Gastroesophageal sphincter (tissue), 3 donors: ENCODE data around the gene PSORS1C1.
"Not testable (repeated sequence)": the region's sequence is repeated elsewhere in the genome, so short reads cannot be mapped to it uniquely, and the experiment has no call there.

Source experiments
- CTCF ChIP-seq, 4 experiments: fragments of 200-600 bp in 2 of 4; fragments of 450-650 bp in 2 of 4; sonication (generic) in 1 of 4; IDR thresholded peaks; one replicate each; pipeline ENCODE4 v1.5.1; 2017 to 2019; ENCODE audit warnings: antibody characterized with exemption in 4 of 4, mild to moderate bottlenecking in 2 of 4, moderate library complexity in 2 of 4
- EP300 ChIP-seq: sonication (generic); formaldehyde crosslinking; IDR thresholded peaks from one replicate; pipeline ENCODE4 v1.6.1; 2017; ENCODE audit warnings: antibody characterized with exemption, mild to moderate bottlenecking
- POLR2A ChIP-seq, 2 donors: fragments of 450-650 bp; IDR thresholded peaks; one replicate each; pipeline ENCODE4 v1.6.1; 2017; ENCODE audit warnings: antibody characterized with exemption in 2 of 2, mild to moderate bottlenecking in 2 of 2, moderate library complexity in 1 of 2

GRCh38 chr6:31165064-31165832 lies 50.6 kb downstream of the PSORS1C1 start:
- TF ChIP-seq CTCF (IDR thresholded peaks at IDR 0.05); POLR2A (IDR thresholded peaks at IDR 0.05); EP300: not testable (repeated sequence)
